ENCODE data around the gene SUN1. TPM values are rescaled to one million over a fixed set of nuclear protein-coding genes. Genes with fewer than 3 reads are reported as not detected.
"Not testable (repeated sequence)": the region's sequence is repeated elsewhere in the genome, so short reads cannot be mapped to it uniquely, and the experiment has no call there.

The SUN1 gene
- total RNA-seq, 2 experiments from 2014 or later: 50.1 to 53.4 TPM

- peaks cover 26% of the 10 kb centered on the region for H3K4me1 Mint-ChIP-seq
- H3K9me3 Mint-ChIP-seq: no peaks in the 10 kb centered on the region
- peaks cover 23% of the 10 kb centered on the region for H3K36me3 Mint-ChIP-seq
- no peak overlapping the region for H3K4me3 Mint-ChIP-seq
- no peak overlapping the region for H3K27ac Mint-ChIP-seq
- no peaks in the 10 kb centered on the region for H3K27me3 Mint-ChIP-seq
- no peak for DNase-seq
These were observed 4.7 kb downstream of the SUN1 start for GRCh38 chr7:837001-837400.

- no peak overlapping the region for H3K4me3 Mint-ChIP-seq
- H3K27ac Mint-ChIP-seq: no peak overlapping the region
- H3K27me3 Mint-ChIP-seq: no peaks in the 10 kb centered on the region
- DNase-seq: no peak
- H3K4me1 Mint-ChIP-seq: peaks cover 8% of the 10 kb centered on the region
- H3K9me3 Mint-ChIP-seq: no peaks in the 10 kb centered on the region
- H3K36me3 Mint-ChIP-seq: peaks cover 19% of the 10 kb centered on the region
These were observed 7.8 kb downstream of the SUN1 start for GRCh38 chr7:840001-840600.

- H3K9me3 Mint-ChIP-seq: no peaks in the 10 kb centered on the region
- no peak overlapping the region for H3K27ac Mint-ChIP-seq
- H3K27me3 Mint-ChIP-seq: no peaks in the 10 kb centered on the region
- DNase-seq: no peak
- H3K4me3 Mint-ChIP-seq: no peak overlapping the region
- H3K36me3 Mint-ChIP-seq: peaks cover 16% of the 10 kb centered on the region
- H3K4me1 Mint-ChIP-seq: no peaks in the 10 kb centered on the region
These were observed 9.7 kb downstream of the SUN1 start for GRCh38 chr7:841943-842342.

- H3K4me1 Mint-ChIP-seq: no peaks in the 10 kb centered on the region
- peaks cover 15% of the 10 kb centered on the region for H3K36me3 Mint-ChIP-seq
- H3K9me3 Mint-ChIP-seq: no peaks in the 10 kb centered on the region
- DNase-seq: no peak
- no peak overlapping the region for H3K4me3 Mint-ChIP-seq
- no peak overlapping the region for H3K27ac Mint-ChIP-seq
- no peaks in the 10 kb centered on the region for H3K27me3 Mint-ChIP-seq
These were observed 10.3 kb downstream of the SUN1 start for GRCh38 chr7:842431-843031.

- H3K27ac Mint-ChIP-seq: no peak overlapping the region
- no peak overlapping the region for H3K4me3 Mint-ChIP-seq
- H3K9me3 Mint-ChIP-seq: no peaks in the 10 kb centered on the region
- no peaks in the 10 kb centered on the region for H3K27me3 Mint-ChIP-seq
- DNase-seq: no peak
- no peaks in the 10 kb centered on the region for H3K4me1 Mint-ChIP-seq
- peaks cover 17% of the 10 kb centered on the region for H3K36me3 Mint-ChIP-seq
These were observed 11.0 kb downstream of the SUN1 start for GRCh38 chr7:843230-843629.

GRCh38 chr7:844043-844442 lies 11.8 kb downstream of the SUN1 start:
- H3K9me3 Mint-ChIP-seq: no peaks in the 10 kb centered on the region
- no peaks in the 10 kb centered on the region for H3K27me3 Mint-ChIP-seq
- H3K27ac Mint-ChIP-seq: no peak overlapping the region
- H3K4me1 Mint-ChIP-seq: no peaks in the 10 kb centered on the region
- H3K36me3 Mint-ChIP-seq: peaks cover 20% of the 10 kb centered on the region
- H3K4me3 Mint-ChIP-seq: no peak overlapping the region
- DNase-seq: no peak

- no peak overlapping the region for H3K4me3 Mint-ChIP-seq
- no peaks in the 10 kb centered on the region for H3K27me3 Mint-ChIP-seq
- peaks cover 21% of the 10 kb centered on the region for H3K36me3 Mint-ChIP-seq
- H3K4me1 Mint-ChIP-seq: no peaks in the 10 kb centered on the region
- no peaks in the 10 kb centered on the region for H3K9me3 Mint-ChIP-seq
- H3K27ac Mint-ChIP-seq: no peak overlapping the region
- no peak for DNase-seq
These were observed 12.2 kb downstream of the SUN1 start for GRCh38 chr7:844514-844913.

- Mint-ChIP-seq H3K4me3 (no peak overlapping the region), H3K36me3 (peaks cover 17% of the 10 kb centered on the region), H3K27ac (no peak overlapping the region), H3K4me1 (no peaks in the 10 kb centered on the region), H3K9me3 (no peaks in the 10 kb centered on the region), H3K27me3 (no peaks in the 10 kb centered on the region)
- no peak for DNase-seq
These were observed 12.8 kb downstream of the SUN1 start for GRCh38 chr7:845091-845490.

- H3K4me3 Mint-ChIP-seq: no peak overlapping the region
- H3K9me3 Mint-ChIP-seq: no peaks in the 10 kb centered on the region
- H3K36me3 Mint-ChIP-seq: peaks cover 17% of the 10 kb centered on the region
- H3K4me1 Mint-ChIP-seq: no peaks in the 10 kb centered on the region
- no peak for DNase-seq
- no peaks in the 10 kb centered on the region for H3K27me3 Mint-ChIP-seq
- H3K27ac Mint-ChIP-seq: peak overlapping the region; percentile 16
These were observed 13.5 kb downstream of the SUN1 start for GRCh38 chr7:845731-846130.

GRCh38 chr7:846958-847650 lies 14.8 kb downstream of the SUN1 start:
- H3K9me3 Mint-ChIP-seq, DNase-seq, H3K4me1 Mint-ChIP-seq, H3K27ac Mint-ChIP-seq, H3K4me3 Mint-ChIP-seq, H3K27me3 Mint-ChIP-seq: not testable (repeated sequence)
- peaks cover 16% of the 10 kb centered on the region for H3K36me3 Mint-ChIP-seq

GRCh38 chr7:847728-848127 lies 15.5 kb downstream of the SUN1 start:
- H3K36me3 Mint-ChIP-seq: peaks cover 15% of the 10 kb centered on the region
- not testable (repeated sequence) for H3K4me3 Mint-ChIP-seq, H3K27ac Mint-ChIP-seq, H3K9me3 Mint-ChIP-seq, H3K27me3 Mint-ChIP-seq, DNase-seq, H3K4me1 Mint-ChIP-seq

GRCh38 chr7:849145-849544 lies 16.9 kb downstream of the SUN1 start:
- H3K9me3 Mint-ChIP-seq: no peaks in the 10 kb centered on the region
- peaks cover 15% of the 10 kb centered on the region for H3K36me3 Mint-ChIP-seq
- no peak overlapping the region for H3K4me3 Mint-ChIP-seq
- no peaks in the 10 kb centered on the region for H3K4me1 Mint-ChIP-seq
- no peak for DNase-seq
- no peak overlapping the region for H3K27ac Mint-ChIP-seq
- no peaks in the 10 kb centered on the region for H3K27me3 Mint-ChIP-seq

GRCh38 chr7:849781-850180 lies 17.5 kb downstream of the SUN1 start:
- Mint-ChIP-seq H3K27me3 (no peaks in the 10 kb centered on the region), H3K9me3 (no peaks in the 10 kb centered on the region), H3K4me3 (no peak overlapping the region), H3K27ac (no peak overlapping the region), H3K36me3 (peaks cover 18% of the 10 kb centered on the region), H3K4me1 (no peaks in the 10 kb centered on the region)
- no peak for DNase-seq

- H3K36me3 Mint-ChIP-seq: peaks cover 14% of the 10 kb centered on the region
- H3K27me3 Mint-ChIP-seq: no peaks in the 10 kb centered on the region
- no peak overlapping the region for H3K4me3 Mint-ChIP-seq
- no peaks in the 10 kb centered on the region for H3K9me3 Mint-ChIP-seq
- no peak overlapping the region for H3K27ac Mint-ChIP-seq
- no peaks in the 10 kb centered on the region for H3K4me1 Mint-ChIP-seq
- DNase-seq: no peak
These were observed 18.9 kb downstream of the SUN1 start for GRCh38 chr7:851204-851603.

- DNase-seq: no peak
- peaks cover 10% of the 10 kb centered on the region for H3K36me3 Mint-ChIP-seq
- no peaks in the 10 kb centered on the region for H3K9me3 Mint-ChIP-seq
- H3K27me3 Mint-ChIP-seq: no peaks in the 10 kb centered on the region
- H3K4me3 Mint-ChIP-seq: no peak overlapping the region
- no peak overlapping the region for H3K27ac Mint-ChIP-seq
- no peaks in the 10 kb centered on the region for H3K4me1 Mint-ChIP-seq
These were observed 21.3 kb downstream of the SUN1 start for GRCh38 chr7:853366-854117.

Data from activated naive CD8-positive, alpha-beta T cell treated with anti-CD3 and anti-CD28 coated beads for 36 hours (primary cell).